NCI-H748 (cell line): ENCODE data around the gene LMOD3.

ENCODE experiments used
- DNase-seq: peaks from one replicate; lab custom pipeline; 2025; ENCODE audit not compliant: unreplicated experiment; lab: John Stamatoyannopoulos, UW

Gene LMOD3

GRCh38 chr3:69065318-69065964, 57.0 kb downstream of the LMOD3 start:
- no peak for DNase-seq

DNA sequence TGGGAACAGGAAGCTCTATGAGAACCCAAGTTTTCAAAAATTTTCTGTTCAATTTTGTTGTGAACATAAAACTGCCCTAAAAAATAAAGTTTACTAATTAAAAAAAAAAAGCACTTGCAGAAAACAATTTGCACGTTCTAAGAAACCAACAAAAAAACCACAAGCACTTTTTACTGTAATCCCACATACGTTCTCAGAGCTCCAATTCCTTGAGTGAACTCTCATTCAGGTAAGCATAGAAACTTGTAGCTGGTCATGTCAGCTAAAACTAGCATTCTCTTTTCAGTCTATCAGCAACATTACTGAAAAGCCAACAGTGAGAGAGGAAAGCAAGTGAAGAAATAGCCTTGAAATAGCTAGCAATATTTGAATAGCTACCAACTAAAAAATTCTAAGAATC, 58.8 kb downstream of the LMOD3 start:
- DNase-seq = no peak

DNA sequence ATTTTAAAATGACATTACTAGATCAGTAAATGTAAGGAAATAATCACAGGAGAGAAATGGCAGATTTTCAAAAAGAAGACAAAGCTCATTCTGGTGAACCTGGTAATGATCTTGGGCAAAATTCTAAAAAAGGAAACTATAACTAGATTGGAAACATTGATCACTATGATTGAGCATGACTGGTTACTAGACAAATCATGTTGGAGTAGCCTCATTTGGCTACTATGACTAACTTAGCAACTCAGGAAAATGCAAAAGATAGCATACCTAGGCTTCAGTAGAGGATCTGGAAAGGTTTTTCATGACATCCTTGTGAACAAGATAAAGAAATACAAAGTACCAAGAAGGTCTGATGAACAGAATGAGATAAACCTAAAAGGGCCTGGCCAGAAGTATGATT, 62.7 kb downstream of the LMOD3 start:
- DNase-seq = no peak

DNA sequence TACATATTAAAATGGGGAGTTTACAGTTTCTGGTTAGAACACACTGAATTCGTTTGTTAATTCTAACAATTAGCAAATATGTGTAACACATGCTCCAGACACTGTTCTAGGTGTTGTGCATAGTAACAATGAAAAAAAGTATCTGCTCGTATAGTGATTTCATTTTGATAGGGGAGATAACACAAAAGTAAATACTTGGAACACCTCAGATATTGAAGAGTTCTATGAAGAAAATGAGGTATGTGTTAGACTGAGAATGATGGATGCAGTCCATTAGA, 63.5 kb downstream of the LMOD3 start:
- DNase-seq = no peak

GRCh38 chr3:69058180-69058946, 64.0 kb downstream of the LMOD3 start:
- no peak for DNase-seq
